Measurements from ENCODE around the gene SIGLEC11.

DNA sequence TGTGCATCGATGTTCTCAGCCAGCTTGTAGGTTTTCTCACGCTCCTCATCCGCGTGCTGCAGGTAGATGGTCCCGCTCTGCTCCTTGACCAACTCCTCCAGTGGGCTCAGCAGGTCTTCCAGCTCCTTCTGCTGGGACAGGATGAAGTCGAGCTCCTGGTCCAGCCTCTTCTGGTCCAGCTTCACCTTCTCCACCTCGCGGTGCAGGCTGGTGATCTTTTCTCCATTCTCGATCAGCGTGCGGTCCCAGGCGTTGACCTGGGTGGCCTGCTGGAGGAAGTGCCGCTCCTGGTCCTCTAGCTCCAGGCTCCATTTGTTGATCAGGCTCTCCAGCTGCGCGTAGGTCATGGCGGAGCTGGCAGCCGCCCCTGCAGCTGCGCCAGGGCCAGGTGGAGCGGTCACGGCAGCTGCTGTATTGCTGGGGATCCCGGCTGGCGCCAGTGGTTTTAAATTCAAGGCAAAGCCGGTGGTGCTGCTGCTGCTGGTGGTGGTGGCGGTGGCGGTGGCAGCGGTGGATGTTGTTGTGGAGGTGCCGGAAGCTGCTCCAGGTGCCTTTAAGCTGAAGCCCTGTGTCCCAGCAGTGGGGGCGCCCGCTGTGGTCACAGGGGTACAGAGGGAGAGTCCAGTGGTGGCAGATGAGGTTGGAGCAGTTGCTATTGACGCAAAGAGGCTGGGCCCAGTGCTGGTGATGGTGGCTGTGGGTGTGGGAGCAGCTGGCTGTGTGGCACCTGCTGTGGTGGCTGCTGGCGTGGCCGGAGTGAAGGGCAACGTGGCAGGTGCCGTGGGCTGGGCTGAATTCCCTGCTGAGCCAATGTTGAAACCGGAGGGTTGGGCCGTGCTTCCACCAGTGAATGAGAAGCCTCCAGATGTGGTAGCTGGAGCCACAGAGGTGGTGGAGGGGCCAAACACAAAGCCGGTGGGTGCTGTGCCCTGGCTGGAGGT lies 52.2 kb downstream of the SIGLEC11 start:
- TF ChIP-seq, protein P1, sequence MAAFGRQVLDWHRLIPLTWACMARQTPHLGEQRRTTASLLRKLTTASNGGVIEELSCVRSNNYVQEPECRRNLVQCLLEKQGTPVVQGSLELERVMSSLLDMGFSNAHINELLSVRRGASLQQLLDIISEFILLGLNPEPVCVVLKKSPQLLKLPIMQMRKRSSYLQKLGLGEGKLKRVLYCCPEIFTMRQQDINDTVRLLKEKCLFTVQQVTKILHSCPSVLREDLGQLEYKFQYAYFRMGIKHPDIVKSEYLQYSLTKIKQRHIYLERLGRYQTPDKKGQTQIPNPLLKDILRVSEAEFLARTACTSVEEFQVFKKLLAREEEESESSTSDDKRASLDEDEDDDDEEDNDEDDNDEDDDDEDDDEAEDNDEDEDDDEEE (CRISPR knock-in tag; IDR thresholded peaks at IDR 0.05) = no peak
- TF ChIP-seq, protein P2, sequence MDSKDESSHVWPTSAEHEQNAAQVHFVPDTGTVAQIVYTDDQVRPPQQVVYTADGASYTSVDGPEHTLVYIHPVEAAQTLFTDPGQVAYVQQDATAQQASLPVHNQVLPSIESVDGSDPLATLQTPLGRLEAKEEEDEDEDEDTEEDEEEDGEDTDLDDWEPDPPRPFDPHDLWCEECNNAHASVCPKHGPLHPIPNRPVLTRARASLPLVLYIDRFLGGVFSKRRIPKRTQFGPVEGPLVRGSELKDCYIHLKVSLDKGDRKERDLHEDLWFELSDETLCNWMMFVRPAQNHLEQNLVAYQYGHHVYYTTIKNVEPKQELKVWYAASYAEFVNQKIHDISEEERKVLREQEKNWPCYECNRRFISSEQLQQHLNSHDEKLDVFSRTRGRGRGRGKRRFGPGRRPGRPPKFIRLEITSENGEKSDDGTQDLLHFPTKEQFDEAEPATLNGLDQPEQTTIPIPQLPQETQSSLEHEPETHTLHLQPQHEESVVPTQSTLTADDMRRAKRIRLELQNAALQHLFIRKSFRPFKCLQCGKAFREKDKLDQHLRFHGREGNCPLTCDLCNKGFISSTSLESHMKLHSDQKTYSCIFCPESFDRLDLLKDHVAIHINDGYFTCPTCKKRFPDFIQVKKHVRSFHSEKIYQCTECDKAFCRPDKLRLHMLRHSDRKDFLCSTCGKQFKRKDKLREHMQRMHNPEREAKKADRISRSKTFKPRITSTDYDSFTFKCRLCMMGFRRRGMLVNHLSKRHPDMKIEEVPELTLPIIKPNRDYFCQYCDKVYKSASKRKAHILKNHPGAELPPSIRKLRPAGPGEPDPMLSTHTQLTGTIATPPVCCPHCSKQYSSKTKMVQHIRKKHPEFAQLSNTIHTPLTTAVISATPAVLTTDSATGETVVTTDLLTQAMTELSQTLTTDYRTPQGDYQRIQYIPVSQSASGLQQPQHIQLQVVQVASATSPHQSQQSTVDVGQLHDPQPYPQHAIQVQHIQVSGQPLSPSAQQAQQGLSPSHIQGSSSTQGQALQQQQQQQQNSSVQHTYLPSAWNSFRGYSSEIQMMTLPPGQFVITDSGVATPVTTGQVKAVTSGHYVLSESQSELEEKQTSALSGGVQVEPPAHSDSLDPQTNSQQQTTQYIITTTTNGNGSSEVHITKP (CRISPR knock-in tag; IDR thresholded peaks at IDR 0.05; ENCODE audit: low read depth) = no peak
- TF ChIP-seq RBAK (CRISPR knock-in tag; IDR thresholded peaks at IDR 0.05) (no peak), NFYB (CRISPR knock-in tag; IDR thresholded peaks at IDR 0.05) (no peak), ARNTL (CRISPR knock-in tag; IDR thresholded peaks at IDR 0.05) (no peak), SAFB2 (CRISPR knock-in tag; IDR thresholded peaks at IDR 0.05; ENCODE audit: borderline replicate concordance, low read depth) (no peak)
- TF ChIP-seq, protein P3, sequence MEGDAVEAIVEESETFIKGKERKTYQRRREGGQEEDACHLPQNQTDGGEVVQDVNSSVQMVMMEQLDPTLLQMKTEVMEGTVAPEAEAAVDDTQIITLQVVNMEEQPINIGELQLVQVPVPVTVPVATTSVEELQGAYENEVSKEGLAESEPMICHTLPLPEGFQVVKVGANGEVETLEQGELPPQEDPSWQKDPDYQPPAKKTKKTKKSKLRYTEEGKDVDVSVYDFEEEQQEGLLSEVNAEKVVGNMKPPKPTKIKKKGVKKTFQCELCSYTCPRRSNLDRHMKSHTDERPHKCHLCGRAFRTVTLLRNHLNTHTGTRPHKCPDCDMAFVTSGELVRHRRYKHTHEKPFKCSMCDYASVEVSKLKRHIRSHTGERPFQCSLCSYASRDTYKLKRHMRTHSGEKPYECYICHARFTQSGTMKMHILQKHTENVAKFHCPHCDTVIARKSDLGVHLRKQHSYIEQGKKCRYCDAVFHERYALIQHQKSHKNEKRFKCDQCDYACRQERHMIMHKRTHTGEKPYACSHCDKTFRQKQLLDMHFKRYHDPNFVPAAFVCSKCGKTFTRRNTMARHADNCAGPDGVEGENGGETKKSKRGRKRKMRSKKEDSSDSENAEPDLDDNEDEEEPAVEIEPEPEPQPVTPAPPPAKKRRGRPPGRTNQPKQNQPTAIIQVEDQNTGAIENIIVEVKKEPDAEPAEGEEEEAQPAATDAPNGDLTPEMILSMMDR (CRISPR knock-in tag; IDR thresholded peaks at IDR 0.05) = no peak
